Measurements from ENCODE around the gene HTR6. TPM values are rescaled to one million over a fixed set of nuclear protein-coding genes. Genes with fewer than 3 reads are reported as not detected.

HTR6 gene
- total RNA-seq, 4 donors from 2014 or later: not detected

- no peak for DNase-seq (ENCODE audit: extremely low spot score)
- Histone ChIP-seq H3K4me3 (no peak overlapping the region), H3K27ac (replicated peaks in 1 of 4) (no peak overlapping the region), H3K36me3 (no peaks in the 10 kb centered on the region), H3K27me3 (peaks cover 18 to 86% (median 29%) of the 10 kb centered on the region in 4 donors), H3K4me1 (peaks cover 7 to 20% (median 14%) of the 10 kb centered on the region in 4 donors), H3K9me3 (no peaks in the 10 kb centered on the region)
- WGBS: 87% methylated on average over 8 of the region's 8 CpGs
- intact Hi-C loops (cut with DNase I): no loop called here
- TF ChIP-seq POLR2A (IDR thresholded peaks at IDR 0.05; ENCODE audit: low read depth) (no peak), POLR2AphosphoS5 (IDR thresholded peaks at IDR 0.05) (no peak), CTCF (IDR thresholded peaks at IDR 0.05) (no peak), EP300 (IDR thresholded peaks at IDR 0.05) (no peak)
Observed at GRCh38 chr1:19668888-19669287, 4.2 kb downstream of the HTR6 start.

GRCh38 chr1:19670787-19671186 lies 6.1 kb downstream of the HTR6 start:
- Histone ChIP-seq H3K9me3 (no peaks in the 10 kb centered on the region), H3K36me3 (no peaks in the 10 kb centered on the region), H3K4me3 (no peak overlapping the region), H3K4me1 (peaks cover 0 to 3% (median under 1%) of the 10 kb centered on the region in 4 donors), H3K27ac (replicated peaks in 1 of 4) (no peak overlapping the region), H3K27me3 (peaks cover 4 to 79% (median 12%) of the 10 kb centered on the region in 4 donors)
- DNase-seq (ENCODE audit: extremely low spot score): no peak
- no peak for TF ChIP-seq POLR2A (IDR thresholded peaks at IDR 0.05; ENCODE audit: low read depth)
- TF ChIP-seq EP300 (IDR thresholded peaks at IDR 0.05): no peak
- TF ChIP-seq POLR2AphosphoS5 (IDR thresholded peaks at IDR 0.05): no peak
- no peak for TF ChIP-seq CTCF (IDR thresholded peaks at IDR 0.05)
- 65% methylated on average over 4 of the region's 4 CpGs for WGBS
- intact Hi-C loops (cut with DNase I): no loop called here

GRCh38 chr1:19672237-19672636 lies 7.6 kb downstream of the HTR6 start:
- DNase-seq (ENCODE audit: extremely low spot score): no peak
- no peaks in the 10 kb centered on the region for H3K9me3 ChIP-seq
- TF ChIP-seq CTCF (IDR thresholded peaks at IDR 0.05): no peak
- TF ChIP-seq EP300 (IDR thresholded peaks at IDR 0.05): no peak
- TF ChIP-seq POLR2AphosphoS5 (IDR thresholded peaks at IDR 0.05): no peak
- no peak for TF ChIP-seq POLR2A (IDR thresholded peaks at IDR 0.05; ENCODE audit: low read depth)
- H3K4me1 ChIP-seq: no peaks in the 10 kb centered on the region
- intact Hi-C loops (cut with DNase I): no loop called here
- peaks cover 0 to 65% (median 3%) of the 10 kb centered on the region in 4 donors for H3K27me3 ChIP-seq
- no peaks in the 10 kb centered on the region for H3K36me3 ChIP-seq
- WGBS: 48% methylated on average over 5 of the region's 6 CpGs
- no peak overlapping the region for H3K27ac ChIP-seq (replicated peaks in 1 of 4)
- no peak overlapping the region for H3K4me3 ChIP-seq

GRCh38 chr1:19675797-19676196 lies 11.1 kb downstream of the HTR6 start:
- peaks cover 0 to 37% (median 3%) of the 10 kb centered on the region in 4 donors for H3K27me3 ChIP-seq
- H3K4me3 ChIP-seq: no peak overlapping the region
- intact Hi-C loops (cut with DNase I): no loop called here
- H3K4me1 ChIP-seq: no peaks in the 10 kb centered on the region
- no peak for DNase-seq (ENCODE audit: extremely low spot score)
- 62% methylated on average over 5 of the region's 5 CpGs for WGBS
- H3K9me3 ChIP-seq: no peaks in the 10 kb centered on the region
- no peaks in the 10 kb centered on the region for H3K36me3 ChIP-seq
- no peak overlapping the region for H3K27ac ChIP-seq (replicated peaks in 1 of 4)
- TF ChIP-seq POLR2AphosphoS5 (IDR thresholded peaks at IDR 0.05): no peak
- TF ChIP-seq EP300 (IDR thresholded peaks at IDR 0.05): no peak
- TF ChIP-seq POLR2A (IDR thresholded peaks at IDR 0.05; ENCODE audit: low read depth): no peak
- no peak for TF ChIP-seq CTCF (IDR thresholded peaks at IDR 0.05)

GRCh38 chr1:19676438-19676922 lies 11.8 kb downstream of the HTR6 start:
- H3K27me3 ChIP-seq: peaks cover 0 to 33% (median 3%) of the 10 kb centered on the region in 4 donors
- TF ChIP-seq POLR2AphosphoS5 (IDR thresholded peaks at IDR 0.05): peak in 1 of 2 donors; percentile 46
- no peak for TF ChIP-seq CTCF (IDR thresholded peaks at IDR 0.05)
- H3K4me1 ChIP-seq: no peaks in the 10 kb centered on the region
- peak; percentile 92 for DNase-seq (ENCODE audit: extremely low spot score)
- 22% methylated on average over 11 of the region's 13 CpGs for WGBS
- no peaks in the 10 kb centered on the region for H3K9me3 ChIP-seq
- no peak overlapping the region for H3K27ac ChIP-seq (replicated peaks in 1 of 4)
- no peak overlapping the region for H3K4me3 ChIP-seq
- intact Hi-C loops (cut with DNase I): no loop called here
- H3K36me3 ChIP-seq: peaks cover 0 to under 1% (median 0%) of the 10 kb centered on the region in 4 donors

Data from esophagus muscularis mucosa (tissue), 4 donors.